HG03025 (cell line): ENCODE measurements around the gene ITGB2.

ENCODE experiments used
- ATAC-seq: cut with Tn5 transposase; IDR thresholded peaks from one replicate; pipeline ENCODE4 v1.9.1; 2021; ENCODE audit warnings: mild to moderate bottlenecking, moderate library complexity; ENCODE audit not compliant: unreplicated experiment, low FRiP score

The ITGB2 gene

DNA sequence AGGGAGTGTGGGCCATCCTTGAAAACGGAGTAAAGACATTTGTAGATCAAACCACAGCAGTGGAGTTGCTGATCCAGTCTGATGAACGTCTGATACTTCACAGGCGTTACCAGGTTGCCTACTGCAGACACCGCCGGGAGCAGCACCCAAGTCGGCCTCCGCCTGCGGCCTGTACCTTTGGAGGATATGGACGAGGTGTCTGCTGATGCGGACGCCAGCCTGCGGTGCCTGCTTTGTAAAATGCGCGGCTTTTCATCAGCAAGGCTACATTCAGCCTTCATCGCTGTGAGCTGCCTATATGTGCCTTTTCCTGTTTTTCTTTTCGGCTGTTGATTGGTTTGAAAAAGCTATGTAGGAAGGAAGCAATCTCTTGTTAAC lies 35.1 kb upstream of the ITGB2 start:
- ATAC-seq: no peak

DNA sequence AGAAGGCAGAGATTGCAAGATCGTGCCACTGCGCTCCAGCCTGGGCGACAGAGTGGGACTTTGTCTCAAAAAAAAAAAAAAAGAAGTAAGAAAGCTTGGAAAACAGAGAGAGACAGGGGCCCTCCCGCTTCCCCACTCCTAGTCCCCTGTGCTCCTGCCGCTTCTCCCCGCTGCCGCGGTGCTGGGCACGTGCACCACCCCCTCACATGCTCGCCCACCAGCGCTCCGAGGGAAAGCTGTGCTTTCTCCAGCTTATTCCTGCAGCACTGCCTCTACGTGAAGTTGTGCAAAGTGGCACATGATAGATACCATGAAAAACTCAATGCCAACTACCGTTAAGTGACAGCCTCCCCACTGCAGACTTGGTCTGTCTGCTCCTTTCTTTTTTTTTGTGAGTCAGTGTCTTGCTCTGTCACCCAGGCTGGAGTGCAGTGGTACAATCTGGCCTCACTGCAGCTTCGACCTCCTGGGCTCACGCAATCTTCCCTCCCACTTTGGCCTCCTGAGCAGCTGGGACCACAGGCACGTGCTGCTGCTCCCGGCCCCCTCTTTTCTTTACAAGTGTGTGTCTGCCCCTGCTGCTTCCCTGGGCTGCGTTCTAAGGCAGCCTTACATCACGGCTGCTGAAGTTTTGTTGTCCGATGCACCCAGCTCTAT lies 34.6 kb upstream of the ITGB2 start:
- no peak for ATAC-seq

DNA sequence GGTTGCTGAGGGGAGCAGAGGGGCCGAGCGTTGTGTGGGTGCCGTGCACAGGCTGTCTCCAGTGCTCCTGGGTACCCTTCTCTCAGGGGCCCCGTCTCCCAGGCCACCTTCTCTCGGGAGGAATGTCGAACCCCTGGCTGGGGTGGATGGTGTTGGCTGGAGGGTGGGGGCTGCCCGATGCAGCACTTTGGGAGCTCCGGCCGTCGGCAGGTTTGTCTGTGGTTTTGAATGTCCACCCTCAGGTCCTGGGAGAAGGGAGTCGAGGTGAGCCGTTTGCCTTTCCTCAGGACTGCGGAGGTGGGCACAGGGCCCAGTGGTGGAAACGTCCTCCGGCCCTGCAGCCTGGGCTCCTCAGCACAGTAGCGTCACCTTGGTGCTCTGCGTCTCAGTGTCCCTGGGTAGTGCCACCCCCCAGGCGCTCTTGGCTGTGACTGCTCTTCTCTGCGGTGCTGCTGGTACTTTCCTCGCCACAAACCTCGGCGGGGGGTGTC lies 33.6 kb upstream of the ITGB2 start:
- no peak for ATAC-seq

DNA sequence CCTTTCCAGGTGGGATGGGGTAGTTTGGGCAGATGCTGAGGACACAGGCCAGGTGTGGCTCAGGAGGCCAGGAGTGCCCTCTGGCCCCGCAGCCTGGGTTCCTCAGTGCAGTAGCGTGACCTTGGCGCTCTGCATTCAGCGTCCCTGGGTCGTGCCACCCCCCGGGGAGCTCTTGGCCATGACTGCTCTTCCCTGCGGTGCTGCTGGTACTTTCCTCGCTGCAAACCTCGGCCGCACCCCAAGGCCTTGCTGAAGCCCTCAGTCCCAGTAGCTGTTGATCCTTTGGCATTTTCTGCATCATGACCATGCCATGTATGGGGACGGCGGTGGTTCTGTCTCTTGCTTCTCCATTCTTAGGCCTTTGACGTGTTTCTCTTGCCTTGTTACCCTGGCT lies 32.9 kb upstream of the ITGB2 start:
- no peak for ATAC-seq

DNA sequence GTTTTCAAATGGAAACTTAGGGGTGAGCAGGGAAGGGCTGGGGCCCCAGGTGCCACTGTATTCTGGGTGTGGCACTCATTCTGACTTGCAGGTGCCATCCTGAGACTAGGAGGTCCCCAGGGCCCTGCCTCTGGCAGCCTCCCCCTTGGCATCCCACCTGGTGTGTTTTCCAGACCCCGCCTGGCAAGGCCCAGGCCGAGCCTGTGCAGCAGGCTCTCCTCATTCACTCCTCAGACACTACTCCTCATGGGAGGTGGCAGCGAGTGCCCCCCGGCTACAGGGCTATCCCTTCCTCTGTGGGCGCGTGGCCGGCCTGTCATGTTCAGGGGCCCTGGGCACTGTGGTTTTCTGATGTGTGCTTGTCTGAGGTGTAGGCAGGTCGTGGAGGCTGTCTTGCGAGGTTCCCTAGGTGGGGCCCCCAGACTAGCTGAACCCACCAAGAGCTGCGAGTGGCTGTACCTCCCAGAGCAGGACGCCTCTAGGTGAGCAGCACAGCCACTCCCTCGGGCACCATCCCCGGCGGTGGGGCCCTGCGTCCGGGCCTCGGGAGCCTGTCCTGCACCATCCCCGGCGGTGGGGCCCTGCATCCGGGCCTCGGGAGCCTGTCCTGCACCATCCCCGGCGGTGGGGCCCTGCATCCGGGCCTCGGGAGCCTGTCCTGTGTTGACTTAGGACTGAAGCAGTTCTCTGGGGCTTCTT lies 32.4 kb upstream of the ITGB2 start:
- no peak for ATAC-seq

DNA sequence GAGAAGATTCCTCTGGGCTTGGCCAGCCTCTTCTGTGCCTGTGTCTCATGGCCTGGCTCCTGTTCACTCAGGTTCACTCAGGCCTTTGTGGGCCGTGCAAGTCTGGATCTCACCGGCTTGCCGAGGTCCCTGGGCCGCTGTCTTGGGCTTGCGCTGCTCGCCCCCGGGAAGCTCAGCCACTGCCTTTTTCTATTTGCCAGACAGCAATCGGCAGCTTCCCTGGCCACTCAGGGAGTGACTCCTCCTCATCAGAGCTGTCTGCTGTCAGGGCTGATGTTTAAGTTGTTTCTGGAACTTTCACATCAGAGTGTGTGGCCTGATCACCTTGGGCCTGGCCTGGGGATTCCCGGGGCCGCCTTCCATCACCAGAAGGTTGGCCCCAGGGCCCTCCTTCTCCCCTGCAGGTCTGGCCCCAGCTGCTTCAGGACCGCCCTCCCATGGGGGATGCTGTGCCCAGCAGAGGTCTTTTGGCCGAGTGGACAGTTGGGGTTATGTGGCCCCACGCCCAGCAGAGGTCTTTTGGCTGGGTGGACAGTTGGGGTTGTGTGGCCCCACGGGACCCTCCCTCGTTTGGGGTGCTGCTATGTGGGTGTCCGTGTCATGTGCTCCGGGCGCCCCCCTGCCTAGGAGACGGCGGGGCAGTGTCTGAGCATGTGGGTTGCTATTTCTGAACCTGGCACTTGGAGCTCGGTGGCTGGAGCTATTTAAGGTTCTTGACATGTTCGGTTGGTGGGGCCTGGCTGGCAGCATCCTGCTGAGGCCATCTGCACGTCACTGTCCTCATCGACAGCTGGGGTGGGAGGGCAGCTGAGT lies 31.6 kb upstream of the ITGB2 start:
- ATAC-seq: no peak

DNA sequence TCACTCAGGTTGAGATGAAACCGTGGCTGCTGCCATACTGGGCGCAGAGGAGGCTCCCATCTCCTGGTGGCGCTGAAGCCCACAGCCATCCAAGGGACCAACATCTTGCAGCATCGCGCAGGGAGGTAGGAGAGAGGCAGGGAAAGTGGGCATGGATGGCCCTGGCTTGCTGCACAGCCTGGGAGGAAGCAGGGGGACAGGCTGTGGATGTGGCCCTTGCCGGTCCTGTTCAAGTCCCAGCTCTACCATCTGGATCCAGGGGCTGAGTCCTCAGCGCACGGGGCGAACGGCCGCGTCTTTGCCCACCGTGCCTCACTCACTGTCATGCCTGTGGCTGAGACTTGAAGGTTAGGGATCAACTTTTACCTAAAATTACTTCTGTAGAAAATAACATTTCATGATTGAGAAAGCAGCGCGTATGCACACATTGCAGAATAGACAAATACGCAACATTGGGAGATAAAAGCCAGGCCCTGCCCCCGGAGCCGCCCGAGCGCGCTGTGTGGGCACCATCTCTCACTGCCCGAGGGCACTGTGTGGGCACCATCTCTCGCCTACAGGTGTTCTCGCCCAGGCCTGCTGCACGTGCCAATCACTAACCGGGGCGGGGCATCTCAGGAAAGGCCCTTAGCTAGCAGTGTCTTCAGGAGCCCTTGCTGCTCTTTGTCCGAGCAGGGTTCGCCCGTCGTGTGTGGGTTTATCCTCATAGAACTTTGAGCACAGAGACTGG lies 30.7 kb upstream of the ITGB2 start:
- ATAC-seq: no peak

DNA sequence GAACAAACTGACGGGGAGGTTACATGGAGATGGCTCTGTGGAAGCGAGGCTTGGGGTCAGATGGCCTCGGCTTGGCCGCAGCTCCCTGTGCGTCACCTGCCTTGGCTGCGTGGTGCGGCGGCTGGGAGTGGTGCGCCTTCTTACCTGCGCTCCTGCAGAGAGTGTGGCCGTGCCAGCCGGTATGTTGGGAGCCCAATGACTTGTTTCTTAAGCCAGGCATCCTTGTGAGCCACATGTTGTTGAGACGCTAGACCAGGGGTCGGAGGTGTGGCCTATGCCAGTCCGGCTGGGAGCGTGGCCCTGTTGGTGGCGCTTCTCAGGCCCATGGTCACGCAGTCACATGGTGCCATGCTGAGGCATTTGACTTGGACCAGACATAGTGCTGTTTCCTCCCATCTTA lies 29.7 kb upstream of the ITGB2 start:
- no peak for ATAC-seq

DNA sequence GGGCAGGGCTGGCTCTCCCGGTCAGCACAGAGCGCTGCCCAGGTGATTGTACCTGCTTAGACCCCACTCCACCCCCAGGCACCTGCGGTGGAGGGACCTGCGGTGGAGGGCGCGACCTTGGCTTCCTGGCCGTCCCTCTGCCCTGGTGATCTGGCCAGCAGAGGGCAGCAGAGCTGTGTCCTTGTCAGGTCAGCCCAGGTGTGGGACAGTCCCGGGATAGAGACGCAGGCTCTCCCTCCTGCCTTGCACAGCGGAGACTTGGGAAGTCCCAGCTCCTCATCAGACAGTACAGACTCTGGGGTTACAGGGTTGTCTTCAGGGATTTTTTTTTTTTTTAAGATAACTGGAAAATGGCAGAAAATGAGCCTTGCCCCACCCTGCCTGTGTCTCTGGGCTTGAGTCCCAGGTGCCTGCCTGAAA lies 29.1 kb upstream of the ITGB2 start:
- no peak for ATAC-seq

DNA sequence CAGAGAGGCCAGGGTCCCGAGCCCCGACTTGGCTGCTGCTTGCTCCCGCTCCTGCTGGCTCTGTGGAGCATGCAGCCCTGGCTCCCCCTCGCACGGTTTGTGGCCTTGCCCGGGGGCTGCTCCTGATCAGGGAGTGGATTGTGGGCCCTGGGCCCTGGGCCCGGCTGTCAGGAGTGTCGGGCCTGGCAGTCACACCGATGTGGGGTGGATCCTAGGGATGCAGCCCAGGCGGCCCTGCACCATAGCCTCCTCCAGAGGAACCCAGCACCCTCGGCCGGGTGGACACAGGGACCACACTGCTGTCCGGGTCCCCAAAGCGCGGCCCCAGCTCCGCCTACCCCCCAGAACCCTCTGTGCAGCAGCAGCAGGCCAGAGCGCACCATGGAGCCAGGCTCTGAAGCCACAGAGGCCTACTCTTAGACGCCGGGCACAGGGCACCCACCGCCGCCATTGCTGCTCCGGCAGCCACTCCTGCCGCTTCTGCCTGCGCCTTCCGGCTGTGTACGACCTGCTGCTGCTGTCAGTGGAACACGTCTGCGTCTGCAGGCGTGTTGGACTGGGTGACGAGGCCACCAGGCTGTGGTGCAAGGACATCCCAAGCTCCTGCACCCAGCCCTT lies 28.6 kb upstream of the ITGB2 start:
- ATAC-seq: no peak

DNA sequence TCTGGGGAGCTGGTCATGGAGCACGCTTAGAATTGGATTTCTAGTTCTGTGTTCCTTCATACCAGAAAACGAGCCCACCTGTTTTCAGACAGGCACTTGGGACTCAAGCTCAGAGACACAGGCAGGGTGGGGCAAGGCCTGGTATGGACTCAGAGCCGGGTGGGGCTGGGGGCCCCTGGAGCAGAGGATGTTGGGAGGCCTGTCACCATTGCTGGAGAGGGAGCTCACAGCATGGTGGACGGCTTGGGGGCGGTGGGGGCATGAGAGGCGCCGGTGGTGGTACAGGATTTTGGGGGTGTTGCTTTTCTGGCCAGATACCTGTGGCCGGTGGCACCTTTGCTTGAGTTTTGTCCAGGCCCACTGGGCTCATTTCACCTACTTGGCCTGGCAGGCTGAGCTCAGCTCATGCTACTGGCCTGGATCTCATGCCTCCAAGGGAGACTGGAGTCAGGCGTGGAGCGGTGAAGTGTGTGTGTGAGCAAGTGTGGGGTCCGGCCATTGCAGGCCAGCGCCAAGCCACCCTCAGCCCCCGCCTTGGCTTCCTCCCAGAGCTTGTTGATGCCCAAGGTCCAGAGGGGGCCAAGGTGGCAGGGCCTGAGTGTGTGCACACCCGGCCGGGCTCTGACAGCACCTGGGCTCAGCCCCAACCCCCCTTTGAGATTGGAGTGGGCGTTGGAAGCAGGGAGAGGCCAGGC lies 27.9 kb upstream of the ITGB2 start:
- ATAC-seq: no peak

DNA sequence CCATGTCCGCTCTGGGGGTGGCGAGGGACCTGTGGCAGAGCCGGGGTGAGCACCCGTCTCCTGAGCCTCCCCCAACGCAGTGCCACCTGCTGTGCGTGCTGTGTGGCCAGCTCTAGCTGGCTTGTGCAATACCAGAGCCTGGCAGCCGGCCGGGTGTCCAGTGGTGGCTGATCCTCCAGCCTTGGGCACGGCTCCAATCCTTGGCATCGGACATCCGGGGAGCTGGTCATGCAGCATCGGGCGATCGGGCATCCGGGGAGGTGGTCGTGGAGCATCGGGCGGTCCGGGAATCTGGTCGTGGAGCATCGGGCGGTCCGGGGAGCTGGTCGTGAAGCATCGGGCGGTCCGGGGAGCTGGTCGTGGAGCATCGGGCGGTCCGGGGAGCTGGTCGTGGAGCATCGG lies 27.2 kb upstream of the ITGB2 start:
- no peak for ATAC-seq

DNA sequence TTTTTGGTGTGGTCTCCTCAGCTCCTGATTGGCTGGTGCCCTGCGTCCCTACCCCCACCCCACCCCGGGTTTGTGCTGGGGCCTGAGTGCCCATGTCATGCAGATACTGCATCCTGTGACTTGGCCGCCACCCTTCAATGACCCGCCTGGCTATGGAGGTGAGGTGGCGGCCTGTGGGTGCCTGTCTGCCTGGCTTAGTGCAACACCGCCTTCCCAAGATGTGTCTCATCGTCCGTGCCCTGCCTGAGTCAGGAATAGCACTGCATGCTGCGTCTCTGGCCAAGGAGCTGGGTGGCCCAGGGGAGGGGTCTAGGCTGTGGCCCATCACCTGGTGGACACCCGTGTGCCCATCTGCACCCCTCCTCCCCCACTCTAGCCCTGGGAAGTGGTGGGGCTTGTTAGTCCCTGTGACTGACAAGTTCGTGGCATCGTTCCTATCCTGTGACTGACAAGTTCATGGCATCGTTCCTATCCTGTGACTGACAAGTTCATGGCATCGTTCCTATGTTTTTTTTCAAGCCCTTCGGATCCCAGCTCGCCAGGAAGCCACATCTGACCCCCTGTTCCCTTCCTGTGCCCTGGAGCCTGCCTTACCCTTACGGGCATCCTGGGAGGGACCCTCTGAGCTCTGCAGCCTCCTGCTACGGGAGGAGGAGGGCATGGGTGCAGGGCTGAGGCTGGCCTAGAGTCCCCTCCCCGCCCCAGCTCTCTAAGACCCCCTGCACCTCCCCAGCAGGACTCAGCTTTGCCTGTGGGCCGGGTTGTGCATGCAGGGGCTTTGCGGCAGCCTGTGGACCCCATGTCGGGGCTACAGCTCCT lies 26.6 kb upstream of the ITGB2 start:
- no peak for ATAC-seq

DNA sequence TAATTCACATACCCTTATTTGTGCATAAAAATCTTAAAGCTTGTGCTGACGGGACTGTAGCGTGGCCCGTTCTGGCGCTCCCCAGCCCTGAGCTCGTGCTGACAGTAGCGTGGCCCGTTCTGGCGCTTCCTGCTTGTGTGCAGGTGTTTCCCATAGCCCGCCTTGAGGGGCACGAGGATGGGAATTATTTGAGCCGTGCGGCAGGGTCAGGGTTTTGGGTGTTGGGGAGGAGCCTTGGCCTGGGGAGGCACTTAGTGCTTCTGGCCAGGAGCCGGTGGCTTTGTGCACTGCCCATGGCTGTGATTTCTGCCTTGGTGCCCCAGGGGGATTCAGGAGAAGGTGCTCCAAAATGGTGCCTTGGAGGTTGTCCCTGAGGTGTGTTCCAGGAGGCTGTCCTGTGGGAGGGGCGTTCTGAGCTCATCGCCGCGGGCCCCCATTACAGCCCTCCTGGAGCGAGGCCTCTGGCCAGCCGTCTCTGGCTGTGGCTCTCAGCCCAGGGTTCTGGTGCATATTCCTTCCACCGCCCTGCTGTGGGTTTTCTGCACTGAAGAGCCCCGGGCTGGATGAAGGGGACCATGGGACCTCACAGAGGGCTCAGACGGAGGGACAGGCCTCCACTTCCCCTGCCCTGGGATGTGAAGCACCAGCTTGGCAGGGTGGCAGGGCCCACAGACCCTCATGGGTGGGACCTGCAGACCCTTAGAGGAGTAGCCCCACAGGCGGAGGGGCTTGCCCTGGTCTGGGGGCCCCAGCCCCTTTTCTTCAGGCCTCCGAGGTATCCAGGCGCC lies 25.7 kb upstream of the ITGB2 start:
- ATAC-seq: no peak

DNA sequence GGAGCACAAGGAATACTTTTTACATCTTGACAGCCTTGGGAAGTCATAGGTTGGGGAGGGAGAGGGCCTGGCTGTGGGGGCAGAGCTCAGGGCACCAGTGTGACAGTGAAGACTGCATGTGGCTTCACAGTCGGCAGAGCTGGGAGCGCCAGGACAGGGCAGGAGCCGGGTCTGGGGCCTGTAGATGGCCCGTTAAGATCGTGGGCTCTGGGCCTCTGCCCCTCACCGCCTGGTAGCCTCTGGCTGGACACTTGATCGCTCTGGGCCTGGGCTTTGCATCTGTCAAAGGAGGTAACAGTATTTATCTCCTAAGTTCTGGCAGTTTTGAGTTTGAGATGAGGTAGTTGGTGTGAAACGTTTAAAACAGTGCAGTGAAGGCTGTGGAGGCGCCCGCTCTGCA lies 23.9 kb upstream of the ITGB2 start:
- no peak for ATAC-seq

DNA sequence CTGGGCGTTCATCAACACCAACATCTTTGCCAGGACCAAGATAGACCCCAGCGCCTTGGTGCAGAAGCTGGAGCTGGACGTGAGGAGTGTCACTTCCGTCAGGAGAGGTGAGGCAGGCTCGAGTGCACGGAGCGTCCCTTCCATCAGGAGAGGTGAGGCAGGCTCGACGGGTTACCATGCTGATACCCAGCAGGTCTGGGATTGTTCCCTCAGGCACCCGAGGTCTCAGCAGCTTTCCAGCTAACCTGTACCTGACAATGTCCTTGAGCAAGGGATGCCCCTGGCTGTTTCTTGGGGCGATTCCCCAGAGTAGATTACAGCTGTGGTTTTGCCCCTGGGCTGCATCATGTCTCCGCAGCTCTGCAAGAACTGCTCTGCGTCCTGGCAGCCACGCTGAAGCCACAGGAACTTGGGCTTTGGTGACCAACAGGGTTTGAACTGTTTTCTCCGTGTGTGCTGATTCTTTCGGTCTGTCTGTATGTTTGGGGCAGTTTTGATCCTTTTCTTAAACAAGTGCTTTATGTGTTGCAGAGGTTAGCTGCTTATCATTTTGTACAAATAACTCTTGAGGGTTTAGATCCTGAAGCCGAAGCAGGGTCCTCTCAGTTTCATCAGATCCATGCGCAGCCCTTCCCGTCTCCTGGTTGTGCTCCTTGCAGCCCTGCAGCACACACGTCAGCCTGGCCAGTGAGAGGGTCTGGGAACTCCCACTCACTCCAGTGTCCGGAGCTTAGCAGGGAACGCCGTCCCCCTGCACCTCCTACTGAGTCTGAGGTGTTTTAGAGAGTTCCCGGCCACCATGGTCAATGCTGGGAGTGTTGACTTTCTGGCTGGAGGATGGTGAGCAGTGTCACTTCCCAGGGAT lies 23.2 kb upstream of the ITGB2 start:
- no peak for ATAC-seq

DNA sequence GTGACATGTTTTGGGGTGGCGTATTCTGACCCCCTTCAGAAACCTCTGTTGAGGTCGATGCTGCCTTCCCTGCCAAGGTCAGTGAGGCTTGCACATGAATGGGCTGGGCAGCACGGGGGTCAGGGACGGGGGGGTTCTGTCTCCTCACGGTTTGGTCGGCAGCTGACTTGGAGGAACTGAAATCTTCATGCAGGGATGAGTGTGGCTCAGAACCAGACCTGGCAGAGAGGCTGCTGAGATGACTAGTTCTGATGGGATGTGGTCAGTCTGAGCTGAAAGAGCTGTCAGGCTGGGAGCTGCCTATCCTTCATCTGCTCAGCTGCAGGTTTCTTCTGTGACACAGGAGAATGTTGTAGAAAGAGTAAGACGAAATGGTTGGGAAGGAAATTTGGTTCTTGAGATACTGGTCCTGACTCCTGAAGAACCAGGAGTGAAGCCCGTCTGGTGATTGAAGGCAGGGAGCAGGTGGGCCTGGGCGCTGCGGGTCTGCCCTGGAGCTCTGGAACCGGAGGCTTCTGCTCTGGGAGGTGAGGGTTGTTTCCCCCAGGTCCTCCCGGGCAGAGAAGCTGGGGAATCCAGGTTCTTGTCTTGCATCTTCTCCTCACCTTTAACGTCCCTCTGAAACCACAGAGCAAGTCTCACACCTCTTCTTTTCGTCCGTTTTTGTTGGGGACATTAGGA lies 22.4 kb upstream of the ITGB2 start:
- no peak for ATAC-seq
